Karpas-422 (cell line): ENCODE results near the gene TRPM3. TPM values are rescaled to one million over a fixed set of nuclear protein-coding genes. Genes with fewer than 3 reads are reported as not detected.

Experiments used
- DNase-seq: peaks from one replicate; pipeline ENCODE4 v3.0.0-alpha.2; 2015
- H2AFZ ChIP-seq: fragments of 200-600 bp; sonication (generic); 2 replicates; pipeline ENCODE4 v1.6.1; 2014; ENCODE audit warnings: antibody characterized with exemption, low read length, mixed read lengths
- H3K27ac ChIP-seq: fragments of 200-600 bp; sonication (generic); 2 replicates; pipeline ENCODE4 v1.5.1; 2014; ENCODE audit warnings: mild to moderate bottlenecking, low read length, moderate library complexity
- H3K27me3 ChIP-seq: fragments of 200-600 bp; sonication (generic); 2 replicates; pipeline ENCODE4 v1.6.1; 2014; ENCODE audit warnings: low read length, mixed read lengths
- H3K36me3 ChIP-seq: fragments of 200-600 bp; sonication (generic); 2 replicates; pipeline ENCODE4 v1.6.1; 2014; ENCODE audit warnings: low read length, mixed read lengths; ENCODE audit not compliant: insufficient read depth
- H3K4me1 ChIP-seq: fragments of 200-600 bp; sonication (generic); 2 replicates; pipeline ENCODE4 v1.6.1; 2014; ENCODE audit warnings: mild to moderate bottlenecking, low read length, mixed read lengths
- H3K4me2 ChIP-seq: fragments of 200-600 bp; sonication (generic); 2 replicates; pipeline ENCODE4 v1.6.1; 2014; ENCODE audit warnings: low read length, low read depth, mild to moderate bottlenecking; ENCODE audit not compliant: poor library complexity, severe bottlenecking
- H3K4me3 ChIP-seq: fragments of 200-600 bp; sonication (generic); 2 replicates; pipeline ENCODE4 v1.5.1; 2014; ENCODE audit warnings: mild to moderate bottlenecking, antibody characterized with exemption, low read length, mixed read lengths
- H3K79me2 ChIP-seq: fragments of 200-600 bp; sonication (generic); 2 replicates; pipeline ENCODE4 v1.6.1; 2014; ENCODE audit warnings: mild to moderate bottlenecking, low read length, mixed read lengths
- H3K9ac ChIP-seq: fragments of 200-600 bp; sonication (generic); 2 replicates; pipeline ENCODE4 v1.6.0; 2014; ENCODE audit warnings: low read length
- H3K9me2 ChIP-seq: fragments of 200-600 bp; sonication (generic), shearing (Covaris generic); replicated peaks from 2 replicates; pipeline ENCODE4 v1.6.0; 2014; ENCODE audit warnings: mild to moderate bottlenecking, low read length, moderate library complexity; ENCODE audit not compliant: insufficient read depth
- H3K9me3 ChIP-seq: fragments of 300-700, 200-600 bp; sonication (generic); 2 replicates; pipeline ENCODE4 v1.6.1; 2014; ENCODE audit warnings: low read length, mixed read lengths
- H4K20me1 ChIP-seq: fragments of 200-600 bp; sonication (generic); 2 replicates; pipeline ENCODE4 v1.6.1; 2014; ENCODE audit warnings: mild to moderate bottlenecking, antibody characterized with exemption, low read length, low read depth; ENCODE audit not compliant: insufficient read depth
- total RNA-seq: library from RNA; depleted of rRNA; stranded (reverse); fragments of >200 nt; shearing (Covaris generic); gene quantifications from 2 replicates; pipeline ENCODE4 v1.2.3, GENCODE V29; 2014; ENCODE audit warnings: low replicate concordance

The TRPM3 gene
- total RNA-seq, 1 experiment from 2014 or later, result not detected

DNA sequence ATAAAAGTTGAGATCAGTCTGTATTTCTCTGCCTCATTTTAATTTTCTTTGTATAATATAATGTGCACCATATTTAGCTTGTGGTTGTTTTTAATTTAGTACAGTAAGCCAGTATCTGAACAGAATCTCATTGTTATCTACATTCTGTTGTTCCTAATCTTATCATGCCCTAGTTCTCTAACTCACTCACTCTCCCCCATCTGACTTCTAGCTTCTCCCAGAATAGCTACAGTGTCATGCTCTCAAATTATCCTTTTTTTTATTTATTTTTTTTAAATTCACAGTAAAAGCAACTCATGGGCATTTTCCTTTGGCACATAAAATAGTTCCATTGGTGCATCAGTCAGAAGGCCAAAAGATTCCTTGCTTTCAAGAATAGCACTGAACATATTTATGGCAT is 156.6 kb downstream of the TRPM3 start:
- Histone ChIP-seq H3K79me2 (no peaks in the 10 kb centered on the region), H3K27ac (no peak overlapping the region), H3K9me2 (no peaks in the 10 kb centered on the region), H3K9ac (no peak overlapping the region), H3K4me1 (no peaks in the 10 kb centered on the region), H3K4me2 (no peak overlapping the region), H3K27me3 (no peaks in the 10 kb centered on the region), H3K4me3 (no peak overlapping the region), H4K20me1 (no peaks in the 10 kb centered on the region), H3K36me3 (no peaks in the 10 kb centered on the region), H3K9me3 (no peaks in the 10 kb centered on the region), H2AFZ (no peak overlapping the region)
- DNase-seq, result no peak

DNA sequence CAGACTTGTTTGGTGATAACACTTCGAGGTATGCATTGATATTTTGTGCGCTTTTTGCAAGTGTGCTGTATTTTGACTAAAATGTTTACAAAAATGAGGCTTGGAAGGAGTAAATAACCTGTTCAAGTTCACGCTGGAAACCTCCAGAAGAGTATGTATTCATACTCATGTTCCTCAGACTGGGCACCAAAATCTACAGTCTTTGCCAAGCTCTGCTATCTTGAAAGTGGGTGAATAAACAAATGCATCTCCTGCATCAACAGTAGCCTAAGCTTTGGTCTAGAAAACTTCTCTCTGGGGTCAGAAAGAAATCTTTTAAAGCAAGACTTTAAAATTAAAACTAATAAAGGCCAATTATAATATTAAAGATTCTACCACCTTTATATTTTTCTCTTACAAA is 157.9 kb downstream of the TRPM3 start:
- Histone ChIP-seq H3K4me2 (no peak overlapping the region), H3K36me3 (no peaks in the 10 kb centered on the region), H3K9me3 (no peaks in the 10 kb centered on the region), H3K4me3 (no peak overlapping the region), H3K4me1 (no peaks in the 10 kb centered on the region), H3K27me3 (no peaks in the 10 kb centered on the region), H3K9me2 (no peaks in the 10 kb centered on the region), H3K27ac (no peak overlapping the region), H4K20me1 (no peaks in the 10 kb centered on the region), H3K79me2 (no peaks in the 10 kb centered on the region), H3K9ac (no peak overlapping the region), H2AFZ (no peak overlapping the region)
- no peak for DNase-seq

DNA sequence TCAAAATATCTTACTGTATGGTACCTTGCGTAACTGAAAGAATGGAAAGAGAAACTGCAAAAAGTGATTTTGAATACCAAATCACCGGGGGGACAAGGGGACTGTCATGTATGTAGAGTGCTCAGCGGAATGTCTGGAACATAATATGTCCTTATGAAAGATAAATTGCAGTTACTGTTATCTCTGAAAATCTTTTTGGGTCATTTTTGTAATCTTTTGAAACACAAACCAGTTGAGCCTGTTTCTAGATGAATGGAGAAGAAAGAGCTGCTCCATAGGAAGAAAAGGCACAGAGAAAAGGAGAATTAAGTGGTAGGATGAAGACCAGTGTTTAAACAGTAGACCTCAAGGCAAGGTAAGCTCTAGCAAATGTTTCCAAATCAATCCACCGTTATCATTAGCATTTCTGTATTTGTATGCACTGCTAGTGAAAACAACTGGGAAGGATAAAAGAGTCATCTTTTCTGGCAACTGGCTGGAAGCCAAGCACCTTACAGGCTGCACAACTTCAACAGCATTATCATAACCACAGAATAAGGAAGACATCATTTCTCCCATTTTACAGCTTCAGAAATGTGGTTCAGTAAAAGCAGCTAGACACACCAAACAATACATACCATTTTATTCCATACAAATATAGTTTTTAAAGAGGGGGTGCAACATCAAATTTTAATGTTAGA is 158.5 kb downstream of the TRPM3 start:
- Histone ChIP-seq H3K9me2 (no peaks in the 10 kb centered on the region), H3K9me3 (no peaks in the 10 kb centered on the region), H3K4me1 (no peaks in the 10 kb centered on the region), H3K4me2 (no peak overlapping the region), H4K20me1 (no peaks in the 10 kb centered on the region), H2AFZ (no peak overlapping the region), H3K9ac (no peak overlapping the region), H3K4me3 (no peak overlapping the region), H3K27me3 (no peaks in the 10 kb centered on the region), H3K27ac (no peak overlapping the region), H3K79me2 (no peaks in the 10 kb centered on the region), H3K36me3 (no peaks in the 10 kb centered on the region)
- no peak for DNase-seq

DNA sequence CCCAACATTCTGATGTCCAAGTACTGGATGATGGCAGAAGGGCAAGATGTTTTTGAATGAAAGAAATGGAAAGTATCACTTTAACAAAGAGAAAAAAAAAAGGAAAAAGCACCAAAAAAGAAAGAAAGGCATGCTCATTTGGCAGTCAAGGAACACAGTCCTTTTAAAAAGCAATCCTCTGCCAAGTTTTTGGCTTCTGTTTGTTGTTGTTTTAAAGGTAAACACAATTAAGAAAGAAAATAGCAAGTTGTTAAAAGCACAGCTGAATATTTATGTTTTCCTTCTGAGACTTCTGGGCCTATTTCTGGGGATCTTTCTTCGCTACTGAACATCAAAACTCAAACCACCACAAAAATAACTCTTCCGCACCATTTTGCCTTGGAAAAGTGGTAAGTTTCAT is 162.1 kb downstream of the TRPM3 start:
- Histone ChIP-seq H3K36me3 (no peaks in the 10 kb centered on the region), H3K4me3 (no peak overlapping the region), H2AFZ (no peak overlapping the region), H3K9me3 (no peaks in the 10 kb centered on the region), H3K79me2 (no peaks in the 10 kb centered on the region), H3K4me1 (no peaks in the 10 kb centered on the region), H4K20me1 (no peaks in the 10 kb centered on the region), H3K9me2 (no peaks in the 10 kb centered on the region), H3K27ac (no peak overlapping the region), H3K9ac (no peak overlapping the region), H3K4me2 (no peak overlapping the region), H3K27me3 (no peaks in the 10 kb centered on the region)
- DNase-seq, result no peak

DNA sequence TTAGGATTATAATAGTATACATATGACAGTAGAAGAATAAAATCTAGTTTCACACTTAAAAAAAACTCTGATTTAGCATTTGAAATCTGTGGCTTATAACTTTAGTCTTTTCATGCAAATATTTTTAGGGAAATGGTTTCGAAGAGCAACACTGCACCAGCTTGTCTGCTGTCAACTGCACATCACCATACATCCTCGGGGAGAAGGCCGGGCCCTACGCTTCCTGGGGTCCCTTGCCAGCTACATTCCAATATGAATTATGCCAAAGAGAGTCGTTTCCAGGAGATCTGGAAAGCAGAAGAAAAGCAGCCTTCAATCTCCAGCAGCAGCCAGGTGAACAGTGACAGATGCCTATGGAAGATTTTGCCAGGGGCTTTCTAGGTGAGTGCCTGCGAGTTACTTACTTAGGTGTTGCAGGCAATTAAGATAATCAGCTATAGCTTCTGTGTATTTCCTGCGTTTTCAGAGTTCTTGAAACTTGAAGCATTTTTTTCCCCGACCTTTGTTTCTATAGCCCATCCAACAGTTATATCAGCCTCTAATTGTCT is 166.8 kb downstream of the TRPM3 start:
- Histone ChIP-seq H4K20me1 (no peaks in the 10 kb centered on the region), H3K27me3 (no peaks in the 10 kb centered on the region), H3K9me2 (no peaks in the 10 kb centered on the region), H2AFZ (no peak overlapping the region), H3K4me3 (no peak overlapping the region), H3K9ac (no peak overlapping the region), H3K36me3 (no peaks in the 10 kb centered on the region), H3K79me2 (no peaks in the 10 kb centered on the region), H3K4me2 (no peak overlapping the region), H3K9me3 (no peaks in the 10 kb centered on the region), H3K27ac (no peak overlapping the region), H3K4me1 (no peaks in the 10 kb centered on the region)
- no peak for DNase-seq

DNA sequence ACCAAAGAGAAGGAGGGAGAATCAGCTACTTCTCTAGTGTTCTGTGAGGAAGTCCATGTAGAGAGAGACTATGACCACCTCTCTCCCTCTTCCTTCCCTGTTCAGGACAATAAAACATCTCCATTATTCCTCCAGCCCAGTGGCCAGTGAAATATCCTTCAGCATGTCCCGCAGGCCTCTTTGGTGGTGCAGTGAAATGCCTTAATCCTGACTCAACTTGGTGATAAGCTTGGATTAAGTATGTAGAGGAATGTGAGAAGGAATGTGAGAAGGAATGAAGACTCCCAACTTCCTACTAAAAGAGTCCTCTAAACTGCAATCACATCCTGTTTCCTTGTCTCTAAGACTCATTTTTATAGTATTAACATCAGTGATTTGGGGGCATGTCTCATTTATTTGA is 167.3 kb downstream of the TRPM3 start:
- Histone ChIP-seq H4K20me1 (no peaks in the 10 kb centered on the region), H3K36me3 (no peaks in the 10 kb centered on the region), H3K4me3 (no peak overlapping the region), H2AFZ (no peak overlapping the region), H3K4me2 (no peak overlapping the region), H3K9me2 (no peaks in the 10 kb centered on the region), H3K9ac (no peak overlapping the region), H3K27ac (no peak overlapping the region), H3K4me1 (no peaks in the 10 kb centered on the region), H3K27me3 (no peaks in the 10 kb centered on the region), H3K79me2 (no peaks in the 10 kb centered on the region), H3K9me3 (no peaks in the 10 kb centered on the region)
- DNase-seq, result no peak

DNA sequence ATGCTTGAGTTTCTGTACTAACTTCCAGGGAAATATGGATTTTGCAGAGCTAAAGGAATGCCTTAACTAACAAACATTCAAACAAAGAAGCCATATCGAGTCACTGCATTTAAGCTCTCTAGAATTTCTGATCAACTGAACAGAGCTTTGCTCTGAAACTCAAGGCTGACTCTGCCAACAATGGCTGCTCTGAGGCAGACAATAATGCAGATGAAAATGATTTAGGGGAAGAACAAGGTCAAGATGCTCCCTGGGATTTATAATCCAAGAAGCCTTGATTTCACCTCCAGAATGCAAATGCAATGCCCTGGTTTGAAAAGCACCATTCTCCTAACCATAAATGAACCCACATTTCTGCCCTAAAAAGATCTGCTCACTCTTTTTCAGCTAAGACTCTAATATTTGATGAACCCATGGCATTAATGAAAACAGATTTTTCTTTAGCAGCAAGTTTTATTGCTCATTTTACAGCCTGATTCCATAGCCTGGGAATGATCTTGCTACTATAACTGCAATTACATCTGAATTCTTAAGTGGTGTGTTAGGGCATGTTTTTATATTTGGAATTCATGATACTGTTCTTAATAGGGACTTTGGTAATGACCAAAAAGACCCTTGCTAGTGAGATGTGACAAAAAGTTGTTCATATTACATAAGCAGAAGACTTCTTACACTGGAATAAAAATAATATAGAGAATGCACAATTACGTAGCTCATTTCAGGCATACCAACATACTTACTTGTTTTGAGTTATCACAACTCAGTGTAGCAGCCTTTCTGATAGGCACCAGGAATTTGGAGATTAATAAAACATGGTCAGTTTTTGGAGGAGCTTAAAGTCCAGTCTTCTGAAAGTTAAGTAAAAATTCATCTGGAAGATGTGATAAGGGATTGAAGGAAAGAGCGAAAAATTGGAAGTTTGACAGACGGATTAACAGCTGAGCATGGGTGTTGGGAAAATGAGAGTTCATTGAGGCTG is 169.4 kb downstream of the TRPM3 start:
- H3K9ac ChIP-seq, result no peak overlapping the region
- H3K9me2 ChIP-seq, result no peaks in the 10 kb centered on the region
- H3K9me3 ChIP-seq, result no peaks in the 10 kb centered on the region
- no peaks in the 10 kb centered on the region for H3K36me3 ChIP-seq
- H3K27me3 ChIP-seq, result no peaks in the 10 kb centered on the region
- H3K4me3 ChIP-seq, result no peak overlapping the region
- H3K4me2 ChIP-seq, result no peak overlapping the region
- H3K4me1 ChIP-seq, result no peaks in the 10 kb centered on the region
- no peaks in the 10 kb centered on the region for H4K20me1 ChIP-seq
- no peak for DNase-seq
- no peak overlapping the region for H3K27ac ChIP-seq
- no peaks in the 10 kb centered on the region for H3K79me2 ChIP-seq
- H2AFZ ChIP-seq, result no peak overlapping the region

DNA sequence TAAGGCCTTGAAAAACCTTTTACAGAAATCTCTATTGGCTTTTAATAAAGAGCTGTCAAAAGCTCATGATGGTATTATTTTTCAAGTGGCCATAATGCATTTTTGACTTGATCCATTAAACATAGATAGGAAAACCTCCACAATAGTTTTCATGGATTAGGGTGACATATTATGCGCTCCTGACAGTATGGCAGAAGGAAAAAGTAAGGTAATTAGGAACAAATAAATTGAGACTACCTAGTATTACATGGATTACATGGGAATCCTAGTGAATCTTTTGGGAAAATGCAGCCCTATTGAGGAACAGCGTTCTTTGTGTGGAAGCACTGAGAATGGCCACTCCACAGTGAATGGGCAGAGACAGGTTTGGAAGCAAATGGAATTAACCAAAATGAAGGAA is 171.2 kb downstream of the TRPM3 start:
- Histone ChIP-seq H3K4me1 (no peaks in the 10 kb centered on the region), H3K79me2 (no peaks in the 10 kb centered on the region), H3K9me3 (no peaks in the 10 kb centered on the region), H2AFZ (no peak overlapping the region), H3K27me3 (no peaks in the 10 kb centered on the region), H3K27ac (no peak overlapping the region), H3K9ac (no peak overlapping the region), H4K20me1 (no peaks in the 10 kb centered on the region), H3K4me3 (no peak overlapping the region), H3K4me2 (no peak overlapping the region), H3K9me2 (no peaks in the 10 kb centered on the region), H3K36me3 (no peaks in the 10 kb centered on the region)
- DNase-seq, result no peak
